Measurements from ENCODE around the gene MUS81. TPM values are rescaled to one million over a fixed set of nuclear protein-coding genes. Genes with fewer than 3 reads are reported as not detected.

MUS81 gene
- total and polyA plus RNA-seq, 2 of the 13 experiments (the other 11 are each of a cell fraction or from before 2014, with no cell fraction given): 25.6 to 30.2 TPM

GRCh38 chr11:65860278-65861164 lies at the start of gene MUS81 (continued):
- no peak for TF ChIP-seq ZBTB40 (IDR thresholded peaks at IDR 0.05)
- TF ChIP-seq ZBTB40 (CRISPR knock-in tag; IDR thresholded peaks at IDR 0.05): peak; percentile 69; the same call in 1 of the 2 replicates
- TF ChIP-seq PRMT3 (CRISPR knock-in tag; IDR thresholded peaks at IDR 0.05; ENCODE audit: borderline replicate concordance, low read depth): no peak
- no peak for TF ChIP-seq ZBTB3 (CRISPR knock-in tag; IDR thresholded peaks at IDR 0.05; ENCODE audit: borderline replicate concordance, low read depth)
- peak; percentile 69; the same call in 1 of the 2 replicates for TF ChIP-seq ZFX (CRISPR knock-in tag; IDR thresholded peaks at IDR 0.05; ENCODE audit: low read depth)
- peak; percentile 73; the same call in 1 of the 2 replicates for TF ChIP-seq ZNF414 (CRISPR knock-in tag; IDR thresholded peaks at IDR 0.05)
- no peak for TF ChIP-seq TRIM24 (CRISPR knock-in tag; IDR thresholded peaks at IDR 0.05)
- no peak for TF ChIP-seq ZNF10 (CRISPR knock-in tag; IDR thresholded peaks at IDR 0.05; ENCODE audit: borderline replicate concordance, low read depth)
- TF ChIP-seq GPN1 (CRISPR knock-in tag; IDR thresholded peaks at IDR 0.05; ENCODE audit: borderline replicate concordance): peak; percentile 70; the same call in 1 of the 2 replicates
- peak; percentile 94 for TF ChIP-seq KDM5A (IDR thresholded peaks at IDR 0.05; ENCODE audit: borderline replicate concordance, low read length)
- peak; percentile 81; the same call in 1 of the 2 replicates for TF ChIP-seq ZNF446 (CRISPR knock-in tag; IDR thresholded peaks at IDR 0.05)
- no peak for TF ChIP-seq ATF5 (CRISPR knock-in tag; IDR thresholded peaks at IDR 0.05; ENCODE audit: low read depth)

Measured in HepG2 (cell line).